Measurements from ENCODE around the gene JAKMIP2. TPM values are rescaled to one million over a fixed set of nuclear protein-coding genes. Genes with fewer than 3 reads are reported as not detected.
A peak's percentile ranks its signal among the peaks of the same experiment; 100 is the strongest.
"Not testable (repeated sequence)": the region's sequence is repeated elsewhere in the genome, so short reads cannot be mapped to it uniquely, and the experiment has no call there.

The JAKMIP2 gene
- polyA plus RNA-seq, 1 donor = 1.3 TPM

DNA sequence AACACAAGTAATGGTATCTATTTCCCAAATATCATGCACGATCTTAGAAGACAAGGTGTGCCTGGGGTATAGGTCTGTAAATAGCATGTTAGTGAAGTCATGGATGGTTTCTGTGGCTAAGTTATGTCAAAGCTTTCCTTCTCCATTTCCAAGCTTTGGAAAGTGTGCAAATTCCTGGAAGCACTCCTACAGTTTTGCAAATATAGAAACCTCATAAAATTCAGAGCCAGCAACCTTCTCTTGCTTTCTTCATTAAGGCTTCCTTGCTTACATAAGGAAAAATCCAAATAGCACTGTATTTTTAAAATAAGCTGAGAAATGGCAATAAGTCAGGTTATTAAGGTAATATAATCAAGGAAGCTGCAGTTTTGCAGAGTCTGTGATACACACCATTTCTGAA, 138.1 kb downstream of the JAKMIP2 start:
- DNase-seq = peak; percentile 19

DNA sequence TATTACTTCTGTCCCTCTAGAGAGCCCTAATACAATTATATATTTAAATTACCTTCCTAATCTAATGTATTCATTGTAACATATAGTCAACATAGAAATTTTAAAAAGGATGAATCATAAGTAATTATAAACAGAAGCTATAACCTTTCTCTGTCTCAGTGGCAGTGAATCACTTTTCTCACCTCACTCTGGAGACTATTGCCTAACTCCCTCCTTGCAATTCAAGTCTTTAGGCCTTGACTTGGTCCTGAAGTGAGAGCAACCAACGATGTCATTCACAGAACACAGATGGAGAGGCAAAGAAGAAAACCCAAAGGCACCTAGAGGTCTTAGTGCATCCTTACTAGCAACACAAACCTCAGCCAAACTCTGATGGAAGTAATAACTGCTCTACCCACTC, 139.4 kb downstream of the JAKMIP2 start:
- no peak for DNase-seq

DNA sequence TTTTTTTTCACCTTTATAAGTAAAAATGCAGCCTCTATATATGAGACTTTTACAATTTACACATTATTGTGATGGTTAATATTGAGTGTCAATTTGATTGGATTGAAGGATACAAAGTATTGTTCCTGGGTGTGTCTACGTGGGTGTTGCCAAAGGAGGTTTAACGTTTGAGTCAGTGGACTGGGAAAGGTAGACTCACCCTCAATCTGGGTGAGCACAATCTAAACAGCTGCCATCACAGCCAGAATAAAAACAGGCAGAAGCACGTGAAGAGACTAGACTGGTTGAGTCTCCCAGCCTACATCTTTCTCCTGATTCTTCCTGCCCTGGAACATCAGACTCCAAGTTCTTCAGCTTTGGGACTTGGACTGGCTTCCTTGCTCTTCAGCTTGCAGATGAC, 139.9 kb downstream of the JAKMIP2 start:
- DNase-seq = no peak

DNA sequence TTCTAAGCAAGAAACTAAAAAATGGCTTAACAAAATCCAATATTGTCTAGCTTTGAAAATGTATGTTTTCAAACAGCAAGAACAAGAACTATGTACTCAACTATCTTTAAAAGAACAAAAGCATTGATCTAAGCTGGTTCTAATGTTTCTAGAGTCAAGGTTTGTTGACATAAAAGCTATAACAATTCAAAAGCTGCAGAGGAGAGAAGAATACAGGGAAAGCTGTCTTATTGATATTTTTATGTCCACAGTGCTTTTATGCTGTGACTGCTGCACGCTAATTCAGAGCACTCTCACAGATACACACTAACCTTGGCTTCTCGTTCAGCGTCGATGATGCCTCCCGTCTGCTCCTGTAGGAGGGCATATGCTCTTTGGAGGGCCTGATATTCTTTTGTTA, 143.2 kb downstream of the JAKMIP2 start:
- DNase-seq = no peak

DNA sequence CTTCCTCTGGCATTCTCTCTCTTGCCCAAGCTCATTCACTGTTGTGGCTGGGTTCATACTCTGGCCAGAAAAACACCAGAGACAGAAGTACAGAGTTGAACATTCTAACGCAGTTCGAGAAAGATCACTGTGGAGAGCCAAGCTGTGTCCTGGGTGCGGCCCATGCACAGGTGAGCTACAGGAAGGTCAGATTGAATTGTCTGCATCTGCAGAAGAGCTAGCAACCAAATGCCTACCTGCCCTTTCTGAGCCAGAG, 145.9 kb downstream of the JAKMIP2 start:
- DNase-seq = no peak

DNA sequence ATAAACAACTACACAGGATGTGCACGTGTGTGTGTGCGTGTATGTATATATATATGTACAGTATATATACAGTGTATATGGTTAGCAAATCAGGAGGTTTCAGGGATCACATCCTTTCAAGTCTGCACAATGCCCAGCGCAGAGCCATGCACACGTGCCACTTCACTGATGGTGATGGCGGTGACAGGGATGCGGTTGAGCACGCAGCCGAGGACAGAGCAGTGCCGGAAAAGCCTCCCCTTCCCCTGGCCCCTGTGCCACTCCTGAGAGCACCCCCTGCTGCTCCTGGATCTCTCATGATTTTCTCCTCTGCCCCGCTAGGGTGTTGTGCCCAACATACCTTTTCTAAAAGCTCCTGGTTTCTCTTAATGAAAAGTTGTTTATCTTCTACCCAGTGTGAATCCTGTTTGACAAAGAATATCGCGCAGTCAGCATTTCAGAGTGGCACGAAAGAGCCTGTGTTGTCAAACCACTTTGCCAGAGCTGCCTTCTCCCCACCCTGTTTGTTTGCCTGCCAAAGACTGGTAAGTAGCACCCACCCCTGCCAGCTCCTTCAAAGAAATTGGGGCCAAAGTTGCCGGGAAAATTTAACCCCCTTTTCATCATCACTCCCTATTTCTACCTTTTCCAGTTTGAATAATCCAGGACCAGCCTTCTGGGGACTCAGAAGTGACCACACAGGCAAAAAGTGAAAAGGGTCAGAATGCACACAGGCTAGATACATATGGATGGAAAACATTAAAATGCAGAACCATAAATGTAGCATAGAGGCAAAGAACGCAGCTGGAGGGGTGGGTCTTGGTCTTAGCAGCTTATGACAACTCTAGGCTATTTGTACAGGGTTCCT, 146.4 kb downstream of the JAKMIP2 start:
- no peak for DNase-seq

DNA sequence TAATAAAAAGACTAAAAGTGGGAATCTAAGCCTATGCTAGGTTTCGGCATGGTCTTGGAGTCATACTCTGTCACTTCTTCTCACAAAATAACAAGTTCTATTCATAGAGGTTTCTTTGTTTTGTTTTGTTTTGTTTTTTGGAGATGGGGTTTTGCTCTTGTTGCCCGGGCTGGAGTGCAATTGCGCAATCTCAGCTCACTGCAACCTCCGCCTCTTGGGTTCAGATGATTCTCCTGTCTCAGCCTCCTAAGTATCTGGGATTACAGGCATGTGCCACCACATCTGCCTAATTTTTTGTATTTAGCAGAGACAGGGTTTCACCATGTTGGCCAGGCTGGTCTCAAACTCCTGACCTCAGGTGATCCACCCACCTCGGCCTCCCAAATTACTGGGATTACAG, 147.1 kb downstream of the JAKMIP2 start:
- not testable (repeated sequence) for DNase-seq

DNA sequence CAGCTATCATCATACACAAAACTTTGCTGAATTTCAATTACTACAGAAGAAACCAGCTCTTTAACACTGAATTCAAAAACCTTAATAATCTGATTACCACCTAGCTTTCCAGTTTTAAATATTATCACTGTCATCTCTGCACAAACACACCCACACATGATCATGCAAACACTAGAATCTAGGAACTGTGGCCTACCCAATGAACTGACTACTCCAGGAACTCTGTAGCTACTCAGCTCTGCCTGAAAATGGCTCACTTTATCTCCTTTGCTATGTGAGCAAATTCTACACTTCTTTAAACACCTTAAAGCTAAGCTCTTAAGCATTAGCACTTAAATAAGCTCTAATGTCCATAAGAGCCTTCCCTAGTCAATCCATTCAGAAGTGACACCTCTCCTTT, 149.4 kb downstream of the JAKMIP2 start:
- no peak for DNase-seq

DNA sequence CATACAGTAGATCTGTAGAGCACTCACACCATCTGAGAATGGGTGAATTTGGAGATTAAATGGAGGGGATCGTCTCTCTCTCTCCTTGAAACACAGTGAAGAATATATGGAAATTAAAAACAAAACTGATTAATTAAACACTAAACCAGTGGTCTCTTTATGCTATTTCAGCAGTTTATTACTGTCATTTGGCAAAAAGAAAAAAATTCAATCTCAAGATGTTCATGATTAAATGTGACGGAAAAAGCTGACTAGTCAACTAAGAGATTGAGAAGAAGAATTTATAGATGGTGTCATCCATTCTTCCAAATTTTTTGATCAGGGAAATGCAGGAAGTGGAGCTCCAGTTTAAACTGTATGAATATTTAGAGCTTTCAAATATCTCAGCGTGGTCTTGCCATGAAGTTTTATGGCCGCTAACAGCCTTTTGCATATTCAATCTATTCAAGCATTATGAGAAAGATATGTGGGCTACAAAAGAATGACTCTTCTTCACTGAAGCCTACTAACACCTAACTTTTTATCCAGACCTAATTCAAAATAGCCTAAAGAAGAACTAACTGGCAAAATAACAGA, 151.0 kb downstream of the JAKMIP2 start:
- DNase-seq = no peak

DNA sequence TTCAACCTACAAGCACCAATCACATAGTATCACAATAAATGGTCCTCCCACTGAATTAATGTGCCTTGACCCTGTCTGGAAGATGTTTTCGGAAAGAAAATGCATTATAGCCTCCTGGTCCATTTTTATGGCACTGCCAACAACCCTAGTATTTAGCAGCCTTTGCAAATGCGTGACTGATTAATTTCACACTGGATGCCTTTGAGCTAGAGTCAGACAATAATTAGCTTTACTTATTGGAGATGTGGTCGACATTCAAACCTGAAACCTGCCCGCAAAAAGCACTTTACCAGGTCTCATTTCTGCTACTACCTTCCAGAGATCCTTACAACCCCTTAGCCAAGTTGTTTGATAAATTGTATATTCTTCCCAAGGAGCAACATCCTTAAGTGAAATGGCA, 153.3 kb downstream of the JAKMIP2 start:
- no peak for DNase-seq

DNA sequence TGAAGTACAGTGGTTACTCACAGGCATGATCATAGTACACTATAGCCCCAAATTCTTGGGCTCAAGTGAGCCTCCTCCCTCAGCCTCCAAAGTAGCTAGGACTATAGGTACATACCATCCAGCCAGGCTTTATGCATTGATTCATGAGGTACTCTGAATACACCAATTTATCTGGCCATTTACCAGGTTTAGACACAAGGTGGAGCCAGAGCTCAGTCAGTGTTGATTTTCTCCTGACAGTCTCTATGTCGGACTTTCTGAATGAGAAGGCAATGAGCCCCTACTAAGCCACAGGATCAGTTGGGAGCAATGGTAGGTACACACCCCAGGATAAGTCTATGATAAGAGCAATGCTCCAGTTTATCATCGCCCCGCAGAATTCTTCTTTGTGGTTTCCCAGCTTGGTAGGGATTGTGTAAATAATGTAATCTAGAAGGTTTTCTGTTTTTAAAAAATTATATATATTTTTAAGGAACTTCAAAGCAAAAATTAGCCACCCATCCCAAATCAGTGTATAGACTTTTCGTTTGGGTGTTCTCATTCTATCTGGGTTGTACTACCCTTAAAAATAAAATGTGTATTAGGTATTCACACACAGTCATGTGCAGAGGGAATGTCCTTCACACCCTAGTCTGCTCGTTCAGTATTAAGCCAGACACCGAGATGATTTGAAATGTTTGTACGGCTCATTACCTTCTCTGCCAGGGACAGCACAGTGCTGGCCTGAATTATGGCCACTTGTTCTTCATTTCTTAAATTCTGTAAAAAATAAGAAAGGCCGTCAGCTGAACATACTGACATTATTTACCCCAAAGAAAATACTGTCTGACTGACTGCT, 154.3 kb downstream of the JAKMIP2 start:
- peak; percentile 70 for DNase-seq

DNA sequence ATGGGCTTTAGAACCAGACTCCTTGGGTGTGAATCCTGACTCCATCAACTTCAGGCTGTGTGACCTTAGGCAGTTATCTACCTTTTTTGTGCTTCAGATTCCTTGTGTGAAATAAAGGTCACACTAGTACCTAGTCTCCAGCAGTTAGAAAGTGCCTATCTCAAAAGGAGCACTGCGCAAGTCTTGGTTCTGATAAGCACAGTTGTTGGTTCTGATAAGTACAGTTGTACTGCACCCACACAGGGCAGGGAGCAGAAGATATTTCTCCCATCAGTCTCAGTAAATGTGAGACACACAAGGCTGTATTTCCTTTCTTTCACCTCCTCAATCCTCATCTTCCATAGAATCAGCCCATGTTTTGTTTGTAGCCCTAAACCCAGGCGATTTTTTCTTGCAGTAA, 156.1 kb downstream of the JAKMIP2 start:
- DNase-seq = no peak

DNA sequence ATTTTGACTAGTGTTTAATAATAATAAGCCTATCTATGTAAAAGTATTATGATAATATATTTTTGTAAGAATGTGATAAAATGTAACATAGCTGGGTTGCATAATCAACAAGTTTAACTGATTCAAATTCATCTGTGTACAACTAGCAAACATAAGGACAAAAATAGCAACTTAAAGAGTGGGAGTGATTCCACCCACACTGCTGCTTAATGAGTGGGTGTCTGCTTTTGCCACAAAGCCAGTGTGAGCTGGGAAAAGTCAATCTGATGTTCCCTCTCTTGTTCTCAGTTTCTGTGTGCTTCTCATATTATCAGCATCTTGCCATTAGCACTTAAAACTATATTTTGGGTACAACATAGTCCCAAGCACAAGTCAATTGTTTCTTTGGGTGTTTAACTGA, 161.5 kb downstream of the JAKMIP2 start:
- no peak for DNase-seq

DNA sequence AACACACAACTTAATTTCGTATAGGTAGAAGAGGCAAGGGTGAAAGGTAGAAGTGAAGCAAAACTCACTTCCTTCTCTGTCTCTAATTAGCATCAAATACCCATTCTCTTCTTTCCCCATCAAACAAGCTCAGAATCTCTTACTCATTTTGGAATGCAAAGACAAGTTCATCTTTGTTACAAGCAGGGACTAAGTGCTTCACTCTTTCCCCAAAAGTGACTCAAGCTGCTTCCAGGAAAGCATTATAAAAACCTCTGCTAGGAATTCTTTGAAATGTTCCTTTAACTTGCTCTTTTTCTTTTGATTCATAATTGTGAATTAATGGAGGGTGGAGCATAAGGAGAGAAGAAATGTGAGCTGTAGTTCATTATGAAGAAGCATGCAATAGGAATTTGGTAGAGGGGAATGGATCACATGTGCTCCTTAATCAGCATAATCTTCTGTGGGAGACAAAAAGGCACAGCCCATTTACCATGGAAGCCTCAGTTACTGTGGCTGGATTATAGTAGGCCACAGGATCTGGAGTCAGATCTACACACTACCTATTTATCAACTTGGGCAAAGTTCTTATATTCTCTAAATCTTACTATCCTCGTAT, 163.1 kb downstream of the JAKMIP2 start:
- DNase-seq = no peak

DNA sequence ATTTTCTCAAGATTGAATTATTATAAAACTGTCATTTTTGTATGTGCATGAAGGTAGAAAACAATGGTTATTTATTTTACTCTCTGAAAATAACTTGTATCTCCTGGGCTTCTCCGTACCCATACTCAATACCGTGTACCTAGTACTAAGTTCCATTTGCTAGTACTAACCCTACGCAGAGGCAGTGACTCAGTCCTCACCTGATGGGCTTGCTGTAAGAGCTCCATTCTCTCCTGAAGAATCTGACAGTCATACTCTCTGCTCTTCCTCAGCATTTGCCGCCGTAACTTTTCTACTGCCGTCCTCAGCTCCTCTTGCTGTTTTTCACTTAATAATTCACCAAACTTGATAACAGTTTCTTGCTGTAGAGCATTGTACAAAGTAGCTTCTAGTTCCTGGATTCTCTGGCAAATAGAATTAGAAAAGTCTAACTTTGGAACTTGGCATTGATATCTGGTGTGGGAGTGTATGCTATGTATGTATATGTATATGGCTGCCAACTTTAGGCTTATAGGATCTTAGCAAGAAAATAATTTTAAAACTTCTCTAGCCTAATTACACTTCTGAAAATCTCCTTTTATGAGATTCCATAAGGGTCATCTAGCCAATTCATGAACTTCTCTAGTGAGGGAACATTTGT, 164.7 kb downstream of the JAKMIP2 start:
- DNase-seq = no peak

DNA sequence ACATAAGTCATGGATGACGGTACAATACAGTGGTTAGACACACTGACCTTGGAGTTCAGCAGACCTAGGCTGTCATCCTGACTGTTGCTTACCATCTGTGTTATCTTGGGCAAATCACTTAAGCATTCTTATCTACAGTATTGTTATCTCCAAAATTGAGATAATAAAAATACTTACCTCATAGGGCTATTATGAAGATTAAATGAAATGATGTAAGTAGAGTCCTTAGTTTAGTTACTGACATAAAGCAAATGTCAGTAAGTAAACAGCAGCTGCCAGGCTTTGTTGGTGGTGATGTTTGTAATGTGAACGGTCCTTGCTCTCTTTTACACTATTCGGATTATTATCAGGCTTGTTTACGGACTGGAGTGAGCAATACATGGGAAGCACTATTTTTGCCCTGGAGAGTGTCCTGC, 165.3 kb downstream of the JAKMIP2 start:
- no peak for DNase-seq

DNA sequence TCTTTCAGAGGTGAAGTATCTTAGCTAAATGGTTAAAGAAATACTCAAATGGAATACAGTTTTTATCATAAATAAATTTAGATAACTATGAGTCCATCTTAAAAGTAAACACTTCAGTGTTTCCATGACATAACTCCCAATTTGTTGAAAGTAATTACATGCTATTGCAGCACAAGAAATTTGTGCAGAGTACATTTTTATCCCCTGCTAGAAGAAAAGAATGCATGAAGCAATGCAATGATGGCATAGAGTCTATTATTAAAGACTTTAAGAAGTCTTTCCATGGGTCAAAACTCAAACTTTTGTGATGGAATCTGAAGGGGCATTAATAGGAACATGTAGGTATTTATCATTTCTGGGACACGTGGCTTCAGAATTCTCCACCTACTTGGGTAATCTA, 166.1 kb downstream of the JAKMIP2 start:
- DNase-seq = no peak

DNA sequence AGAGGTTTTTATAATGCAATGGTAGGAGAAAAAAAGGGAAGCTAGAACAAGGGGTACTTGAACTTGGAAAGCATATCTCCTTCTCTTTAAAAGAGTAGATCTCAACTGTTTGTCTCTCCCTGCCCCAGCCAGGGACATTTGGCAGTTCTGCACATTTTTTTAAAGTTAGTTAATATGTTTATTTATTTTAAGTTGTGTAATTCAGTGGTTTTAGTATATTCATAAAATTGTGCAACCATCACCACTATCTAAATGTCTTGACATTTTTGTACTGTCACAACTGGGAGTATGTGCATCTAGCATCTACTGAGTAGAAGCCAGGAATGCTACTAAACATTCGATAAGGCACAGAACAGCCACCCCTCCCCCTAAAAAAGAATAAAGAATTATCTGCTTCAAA, 169.2 kb downstream of the JAKMIP2 start:
- no peak for DNase-seq

DNA sequence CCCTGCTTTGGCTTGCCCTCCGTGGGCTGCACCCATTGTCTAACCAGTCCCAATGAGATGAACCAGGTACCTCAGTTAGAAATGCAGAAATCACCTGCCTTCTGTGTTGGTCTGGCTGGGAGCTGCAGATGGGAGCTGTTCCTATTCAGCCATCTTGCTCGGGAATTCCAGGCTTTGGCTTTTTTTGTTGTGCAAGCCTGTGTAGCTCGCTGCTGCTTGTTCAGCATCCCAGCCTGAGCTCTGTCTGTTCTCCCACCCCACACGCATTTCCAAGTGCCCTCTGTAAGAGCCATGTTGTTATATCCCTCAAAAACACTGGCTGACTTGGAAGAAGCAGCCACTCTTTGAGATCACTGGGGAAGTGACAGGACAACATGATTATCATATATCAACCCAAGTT, 171.0 kb downstream of the JAKMIP2 start:
- DNase-seq = no peak

DNA sequence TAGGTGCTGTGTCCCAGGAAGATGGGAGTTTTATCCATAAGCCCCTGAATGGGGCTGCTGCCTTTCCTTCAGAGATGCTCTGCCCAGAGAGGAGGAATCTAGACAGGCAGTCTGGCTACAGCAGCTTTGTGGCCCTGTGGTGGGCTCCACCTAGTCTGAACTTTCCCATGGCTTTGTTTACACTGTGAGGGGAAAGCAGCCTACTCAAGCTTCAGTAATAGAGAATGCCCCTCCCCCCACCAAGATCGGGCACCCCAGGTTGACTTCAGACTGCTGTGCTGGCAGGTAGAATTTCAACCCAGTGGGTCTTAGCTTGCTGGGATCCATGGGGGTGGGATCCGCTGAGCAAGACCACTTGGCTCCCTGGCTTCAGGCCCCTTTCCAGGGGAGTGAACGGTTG, 171.7 kb downstream of the JAKMIP2 start:
- no peak for DNase-seq

DNA sequence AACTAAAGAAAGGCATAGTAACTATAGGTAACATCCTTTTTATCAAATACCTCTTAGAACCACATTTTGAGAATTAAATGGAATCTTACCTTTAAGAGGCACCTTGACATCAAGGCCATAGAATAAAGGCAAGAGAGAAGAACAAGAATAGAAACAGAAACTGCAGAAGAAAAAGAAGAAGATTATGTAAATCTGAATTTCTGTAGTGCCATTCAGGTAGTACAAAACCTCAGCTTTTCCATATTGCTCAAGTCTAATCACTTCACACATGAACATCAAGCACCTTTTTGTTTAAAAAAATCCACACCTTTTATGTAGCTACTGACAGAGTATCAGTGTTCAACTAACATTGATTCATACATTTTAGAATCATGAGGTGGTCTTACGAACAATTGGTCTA, 180.9 kb downstream of the JAKMIP2 start:
- no peak for DNase-seq

DNA sequence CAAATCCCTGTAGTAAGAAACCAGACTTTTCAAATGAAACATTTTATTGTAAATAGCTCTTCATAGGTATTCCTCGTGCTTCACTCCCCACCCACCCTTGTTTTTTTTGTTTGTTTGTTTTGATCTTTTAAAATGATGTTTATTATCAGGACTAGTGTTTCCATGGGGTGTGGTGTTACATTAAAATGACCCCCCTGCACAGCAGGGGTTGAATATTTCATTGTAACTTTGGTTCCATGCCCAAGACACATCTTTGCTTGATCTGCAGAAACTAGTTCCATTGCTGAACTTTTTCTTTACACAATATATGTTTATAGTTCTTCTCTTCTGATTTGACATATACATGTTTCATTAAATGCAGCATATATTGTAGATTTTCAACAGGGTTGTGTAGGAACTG, 191.4 kb downstream of the JAKMIP2 start:
- no peak for DNase-seq

DNA sequence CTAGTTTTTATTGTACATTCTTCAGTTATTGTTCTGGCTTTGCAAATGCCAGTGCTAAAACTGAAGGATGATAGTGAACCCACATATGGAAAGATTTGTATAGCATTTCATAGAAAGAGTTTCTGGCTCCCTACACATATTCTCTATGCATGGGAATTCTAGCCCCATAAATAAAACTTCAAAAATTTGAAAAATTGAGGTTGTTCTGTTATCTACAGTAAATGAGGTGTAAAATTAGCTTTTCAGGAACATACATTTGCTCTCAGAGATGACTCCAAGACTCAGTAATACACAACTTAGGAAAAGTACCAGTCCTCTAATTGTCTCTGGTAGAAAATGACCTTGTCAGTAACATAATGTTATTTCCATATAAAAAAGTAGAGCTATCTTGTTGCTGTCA, 192.4 kb downstream of the JAKMIP2 start:
- DNase-seq = no peak
